ENCODE measurements around the gene SRRM2. TPM values are rescaled to one million over a fixed set of nuclear protein-coding genes. Genes with fewer than 3 reads are reported as not detected.

The SRRM2 gene
- total RNA-seq, 1 donor from 2014 or later, result 409 TPM

GRCh38 chr16:2804728-2805127 lies 52.3 kb downstream of the SRRM2 start:
- Histone ChIP-seq H3K27me3 (ENCODE audit: insufficient read depth, low read length) (peaks cover 16% of the 10 kb centered on the region), H3K79me2 (ENCODE audit: insufficient read depth, low read length) (no peaks in the 10 kb centered on the region), H3K27ac (ENCODE audit: low read depth, low read length) (no peak overlapping the region), H3K4me3 (ENCODE audit: insufficient read depth, low read depth, low read length) (no peak overlapping the region), H4K20me1 (ENCODE audit: insufficient read depth, low read length) (no peaks in the 10 kb centered on the region), H2AFZ (ENCODE audit: low read depth, low read length) (no peak overlapping the region), H3K36me3 (ENCODE audit: insufficient read depth, low read length) (no peaks in the 10 kb centered on the region), H3K4me1 (ENCODE audit: insufficient read depth, low read length) (no peaks in the 10 kb centered on the region), H3K9me3 (ENCODE audit: insufficient read depth, low read depth, low read length) (peaks cover 14% of the 10 kb centered on the region), H3K9ac (ENCODE audit: low read length) (no peak overlapping the region), H3K4me2 (ENCODE audit: low read length) (no peak overlapping the region)
- H3K27ac Mint-ChIP-seq (ENCODE audit: unreplicated experiment), result no peak overlapping the region
- TF ChIP-seq EZH2 (IDR thresholded peaks at IDR 0.05; ENCODE audit: insufficient read depth, low read length), result no peak
- TF ChIP-seq, protein P1, sequence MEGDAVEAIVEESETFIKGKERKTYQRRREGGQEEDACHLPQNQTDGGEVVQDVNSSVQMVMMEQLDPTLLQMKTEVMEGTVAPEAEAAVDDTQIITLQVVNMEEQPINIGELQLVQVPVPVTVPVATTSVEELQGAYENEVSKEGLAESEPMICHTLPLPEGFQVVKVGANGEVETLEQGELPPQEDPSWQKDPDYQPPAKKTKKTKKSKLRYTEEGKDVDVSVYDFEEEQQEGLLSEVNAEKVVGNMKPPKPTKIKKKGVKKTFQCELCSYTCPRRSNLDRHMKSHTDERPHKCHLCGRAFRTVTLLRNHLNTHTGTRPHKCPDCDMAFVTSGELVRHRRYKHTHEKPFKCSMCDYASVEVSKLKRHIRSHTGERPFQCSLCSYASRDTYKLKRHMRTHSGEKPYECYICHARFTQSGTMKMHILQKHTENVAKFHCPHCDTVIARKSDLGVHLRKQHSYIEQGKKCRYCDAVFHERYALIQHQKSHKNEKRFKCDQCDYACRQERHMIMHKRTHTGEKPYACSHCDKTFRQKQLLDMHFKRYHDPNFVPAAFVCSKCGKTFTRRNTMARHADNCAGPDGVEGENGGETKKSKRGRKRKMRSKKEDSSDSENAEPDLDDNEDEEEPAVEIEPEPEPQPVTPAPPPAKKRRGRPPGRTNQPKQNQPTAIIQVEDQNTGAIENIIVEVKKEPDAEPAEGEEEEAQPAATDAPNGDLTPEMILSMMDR (IDR thresholded peaks at IDR 0.05; ENCODE audit: insufficient read depth, low read depth, low read length), result no peak
- H3K9me3 Mint-ChIP-seq (ENCODE audit: unreplicated experiment), result peaks cover 27% of the 10 kb centered on the region
- peaks cover 5% of the 10 kb centered on the region for H3K36me3 Mint-ChIP-seq (ENCODE audit: low read depth, unreplicated experiment)
- DNase-seq (ENCODE audit: low read depth), result no peak
- no peak overlapping the region for H3K4me3 Mint-ChIP-seq (ENCODE audit: unreplicated experiment)
- FAIRE-seq, result no peak
- H3K4me1 Mint-ChIP-seq (ENCODE audit: low read depth, unreplicated experiment), result no peaks in the 10 kb centered on the region
- H3K27me3 Mint-ChIP-seq (ENCODE audit: low read depth, unreplicated experiment), result peaks cover 40% of the 10 kb centered on the region

DNA sequence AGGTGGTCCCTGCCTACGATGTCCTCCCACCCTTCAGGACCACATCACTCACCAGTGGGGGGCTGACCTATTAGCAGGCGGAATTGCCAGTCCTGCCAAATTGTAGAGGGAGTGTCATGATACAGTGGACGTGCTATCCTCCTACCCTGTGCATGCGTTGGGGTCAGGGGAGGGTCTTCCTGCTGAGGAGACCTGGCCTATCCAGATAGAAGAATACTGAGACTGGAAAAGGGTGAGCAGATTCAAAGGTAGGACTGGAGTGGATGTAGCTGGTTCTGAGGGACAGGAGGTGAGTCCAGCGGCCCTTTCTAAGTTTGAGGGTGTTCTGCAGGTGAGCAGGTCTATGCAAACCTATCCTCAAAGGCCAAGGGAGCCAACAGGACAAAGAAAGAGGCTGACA lies 53.8 kb downstream of the SRRM2 start:
- no peak overlapping the region for H3K4me2 ChIP-seq (ENCODE audit: low read length)
- no peak overlapping the region for H3K27ac ChIP-seq (ENCODE audit: low read depth, low read length)
- no peak overlapping the region for H3K4me3 Mint-ChIP-seq (ENCODE audit: unreplicated experiment)
- no peak overlapping the region for H3K4me3 ChIP-seq (ENCODE audit: insufficient read depth, low read depth, low read length)
- DNase-seq (ENCODE audit: low read depth) (no peak), FAIRE-seq (no peak)
- H3K4me1 Mint-ChIP-seq (ENCODE audit: low read depth, unreplicated experiment), result no peaks in the 10 kb centered on the region
- H3K9ac ChIP-seq (ENCODE audit: low read length), result no peak overlapping the region
- H3K27me3 Mint-ChIP-seq (ENCODE audit: low read depth, unreplicated experiment), result peaks cover 50% of the 10 kb centered on the region
- H2AFZ ChIP-seq (ENCODE audit: low read depth, low read length), result no peak overlapping the region
- H3K27ac Mint-ChIP-seq (ENCODE audit: unreplicated experiment), result no peak overlapping the region
- peaks cover 27% of the 10 kb centered on the region for H3K9me3 Mint-ChIP-seq (ENCODE audit: unreplicated experiment)
- peaks cover 22% of the 10 kb centered on the region for H3K27me3 ChIP-seq (ENCODE audit: insufficient read depth, low read length)
- no peak for TF ChIP-seq EZH2 (IDR thresholded peaks at IDR 0.05; ENCODE audit: insufficient read depth, low read length)
- TF ChIP-seq, protein P1 (IDR thresholded peaks at IDR 0.05; ENCODE audit: insufficient read depth, low read depth, low read length), result no peak
- no peaks in the 10 kb centered on the region for H4K20me1 ChIP-seq (ENCODE audit: insufficient read depth, low read length)
- no peaks in the 10 kb centered on the region for H3K36me3 ChIP-seq (ENCODE audit: insufficient read depth, low read length)
- H3K4me1 ChIP-seq (ENCODE audit: insufficient read depth, low read length), result no peaks in the 10 kb centered on the region
- H3K9me3 ChIP-seq (ENCODE audit: insufficient read depth, low read depth, low read length), result peaks cover 14% of the 10 kb centered on the region
- H3K36me3 Mint-ChIP-seq (ENCODE audit: low read depth, unreplicated experiment), result peaks cover 7% of the 10 kb centered on the region
- no peaks in the 10 kb centered on the region for H3K79me2 ChIP-seq (ENCODE audit: insufficient read depth, low read length)

GRCh38 chr16:2808181-2808580 lies 55.7 kb downstream of the SRRM2 start:
- Mint-ChIP-seq H3K27ac (ENCODE audit: unreplicated experiment) (no peak overlapping the region), H3K36me3 (ENCODE audit: low read depth, unreplicated experiment) (peaks cover 7% of the 10 kb centered on the region), H3K27me3 (ENCODE audit: low read depth, unreplicated experiment) (peaks cover 60% of the 10 kb centered on the region), H3K4me1 (ENCODE audit: low read depth, unreplicated experiment) (peaks cover 1% of the 10 kb centered on the region), H3K4me3 (ENCODE audit: unreplicated experiment) (no peak overlapping the region), H3K9me3 (ENCODE audit: unreplicated experiment) (peaks cover 25% of the 10 kb centered on the region)
- H4K20me1 ChIP-seq (ENCODE audit: insufficient read depth, low read length), result no peaks in the 10 kb centered on the region
- H3K79me2 ChIP-seq (ENCODE audit: insufficient read depth, low read length), result no peaks in the 10 kb centered on the region
- DNase-seq (ENCODE audit: low read depth) (no peak), FAIRE-seq (no peak)
- TF ChIP-seq, protein P1 (IDR thresholded peaks at IDR 0.05; ENCODE audit: insufficient read depth, low read depth, low read length), result no peak
- no peak for TF ChIP-seq EZH2 (IDR thresholded peaks at IDR 0.05; ENCODE audit: insufficient read depth, low read length)
- no peak overlapping the region for H3K27ac ChIP-seq (ENCODE audit: low read depth, low read length)
- no peak overlapping the region for H3K4me2 ChIP-seq (ENCODE audit: low read length)
- no peak overlapping the region for H3K9ac ChIP-seq (ENCODE audit: low read length)
- H3K36me3 ChIP-seq (ENCODE audit: insufficient read depth, low read length), result no peaks in the 10 kb centered on the region
- no peaks in the 10 kb centered on the region for H3K4me1 ChIP-seq (ENCODE audit: insufficient read depth, low read length)
- H3K9me3 ChIP-seq (ENCODE audit: insufficient read depth, low read depth, low read length), result peaks cover 14% of the 10 kb centered on the region
- H3K27me3 ChIP-seq (ENCODE audit: insufficient read depth, low read length), result peaks cover 25% of the 10 kb centered on the region
- no peak overlapping the region for H2AFZ ChIP-seq (ENCODE audit: low read depth, low read length)
- H3K4me3 ChIP-seq (ENCODE audit: insufficient read depth, low read depth, low read length), result no peak overlapping the region
